ENCODE measurements around the gene ADPRM. TPM values are rescaled to one million over a fixed set of nuclear protein-coding genes. Genes with fewer than 3 reads are reported as not detected.
A peak's percentile ranks its signal among the peaks of the same experiment; 100 is the strongest.

ADPRM gene
- total RNA-seq, 1 experiment from 2014 or later: 2.9 TPM

- Histone ChIP-seq H3K4me3 (ENCODE audit: low read length) (no peak overlapping the region), H3K27ac (ENCODE audit: low read length) (no peak overlapping the region), H3K4me1 (ENCODE audit: insufficient read depth, low read length) (no peaks in the 10 kb centered on the region), H3K4me2 (ENCODE audit: low read length) (no peak overlapping the region), H3K79me2 (ENCODE audit: low read length) (no peaks in the 10 kb centered on the region), H2AFZ (ENCODE audit: low read length) (no peak overlapping the region), H3F3A (ENCODE audit: low read length, unreplicated experiment) (no peaks in the 10 kb centered on the region), H3K27me3 (ENCODE audit: low read length) (no peaks in the 10 kb centered on the region), H3K36me3 (ENCODE audit: low read depth, low read length) (no peaks in the 10 kb centered on the region), H3K9ac (ENCODE audit: low read length) (no peak overlapping the region), H3K9me3 (ENCODE audit: low read length) (no peaks in the 10 kb centered on the region), H4K20me1 (ENCODE audit: low read length) (no peaks in the 10 kb centered on the region), H3K9me2 (replicated peaks; ENCODE audit: low read length) (no peaks in the 10 kb centered on the region)
- ATAC-seq: no peak
- BruUV-seq (replicated peaks): no TSS peak
- intact Hi-C loops (cut with micrococcal nuclease): no loop called here
- no peak for DNase-seq
- ChIA-PET POLR2A (ENCODE audit: unreplicated experiment) (no interaction called here), CTCF (no interaction called here)
- TF ChIP-seq, protein P1, sequence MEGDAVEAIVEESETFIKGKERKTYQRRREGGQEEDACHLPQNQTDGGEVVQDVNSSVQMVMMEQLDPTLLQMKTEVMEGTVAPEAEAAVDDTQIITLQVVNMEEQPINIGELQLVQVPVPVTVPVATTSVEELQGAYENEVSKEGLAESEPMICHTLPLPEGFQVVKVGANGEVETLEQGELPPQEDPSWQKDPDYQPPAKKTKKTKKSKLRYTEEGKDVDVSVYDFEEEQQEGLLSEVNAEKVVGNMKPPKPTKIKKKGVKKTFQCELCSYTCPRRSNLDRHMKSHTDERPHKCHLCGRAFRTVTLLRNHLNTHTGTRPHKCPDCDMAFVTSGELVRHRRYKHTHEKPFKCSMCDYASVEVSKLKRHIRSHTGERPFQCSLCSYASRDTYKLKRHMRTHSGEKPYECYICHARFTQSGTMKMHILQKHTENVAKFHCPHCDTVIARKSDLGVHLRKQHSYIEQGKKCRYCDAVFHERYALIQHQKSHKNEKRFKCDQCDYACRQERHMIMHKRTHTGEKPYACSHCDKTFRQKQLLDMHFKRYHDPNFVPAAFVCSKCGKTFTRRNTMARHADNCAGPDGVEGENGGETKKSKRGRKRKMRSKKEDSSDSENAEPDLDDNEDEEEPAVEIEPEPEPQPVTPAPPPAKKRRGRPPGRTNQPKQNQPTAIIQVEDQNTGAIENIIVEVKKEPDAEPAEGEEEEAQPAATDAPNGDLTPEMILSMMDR (conservative IDR thresholded peaks at IDR 0.05; ENCODE audit: low read depth, low read length): no peak
- TF ChIP-seq EZH2phosphoT487 (IDR thresholded peaks at IDR 0.05; ENCODE audit: borderline replicate concordance, low read length) (no peak), EZH2 (IDR thresholded peaks at IDR 0.05; ENCODE audit: low read length, unreplicated experiment) (no peak)
Observed at GRCh38 chr17:10664571-10664970, 32.8 kb upstream of the ADPRM start.

- no peak for ATAC-seq
- Histone ChIP-seq H3F3A (ENCODE audit: low read length, unreplicated experiment) (no peaks in the 10 kb centered on the region), H4K20me1 (ENCODE audit: low read length) (no peaks in the 10 kb centered on the region), H3K9me2 (replicated peaks; ENCODE audit: low read length) (no peaks in the 10 kb centered on the region), H3K4me2 (ENCODE audit: low read length) (no peak overlapping the region), H3K36me3 (ENCODE audit: low read depth, low read length) (no peaks in the 10 kb centered on the region), H3K9me3 (ENCODE audit: low read length) (no peaks in the 10 kb centered on the region), H2AFZ (ENCODE audit: low read length) (no peak overlapping the region), H3K79me2 (ENCODE audit: low read length) (no peaks in the 10 kb centered on the region), H3K4me1 (ENCODE audit: insufficient read depth, low read length) (no peaks in the 10 kb centered on the region), H3K27ac (ENCODE audit: low read length) (no peak overlapping the region), H3K27me3 (ENCODE audit: low read length) (no peaks in the 10 kb centered on the region), H3K4me3 (ENCODE audit: low read length) (no peak overlapping the region), H3K9ac (ENCODE audit: low read length) (no peak overlapping the region)
- TF ChIP-seq, protein P1 (conservative IDR thresholded peaks at IDR 0.05; ENCODE audit: low read depth, low read length): no peak
- no peak for TF ChIP-seq EZH2phosphoT487 (IDR thresholded peaks at IDR 0.05; ENCODE audit: borderline replicate concordance, low read length)
- no peak for TF ChIP-seq EZH2 (IDR thresholded peaks at IDR 0.05; ENCODE audit: low read length, unreplicated experiment)
- POLR2A ChIA-PET (ENCODE audit: unreplicated experiment): interaction anchor here (0.6 kb wide), 1 partner anchor 36 kb away, joined by 3 read pairs; no protein-coding TSS in a partner anchor
- BruUV-seq (replicated peaks): no TSS peak
- DNase-seq: no peak
- intact Hi-C loops (cut with micrococcal nuclease): no loop called here
- CTCF ChIA-PET: no interaction called here
Observed at GRCh38 chr17:10666906-10667305, 30.5 kb upstream of the ADPRM start.

GRCh38 chr17:10668775-10669174 lies 28.6 kb upstream of the ADPRM start:
- CTCF ChIA-PET: no interaction called here
- H3K4me2 ChIP-seq (ENCODE audit: low read length): no peak overlapping the region
- BruUV-seq (replicated peaks): no TSS peak

More at GRCh38 chr17:10668775-10669174, 28.6 kb upstream of the ADPRM start:
- Histone ChIP-seq H4K20me1 (ENCODE audit: low read length) (no peaks in the 10 kb centered on the region), H3K79me2 (ENCODE audit: low read length) (no peaks in the 10 kb centered on the region), H2AFZ (ENCODE audit: low read length) (no peak overlapping the region), H3K9me3 (ENCODE audit: low read length) (no peaks in the 10 kb centered on the region), H3K4me3 (ENCODE audit: low read length) (no peak overlapping the region), H3K27ac (ENCODE audit: low read length) (no peak overlapping the region), H3K36me3 (ENCODE audit: low read depth, low read length) (no peaks in the 10 kb centered on the region), H3K27me3 (ENCODE audit: low read length) (no peaks in the 10 kb centered on the region), H3F3A (ENCODE audit: low read length, unreplicated experiment) (no peaks in the 10 kb centered on the region), H3K4me1 (ENCODE audit: insufficient read depth, low read length) (no peaks in the 10 kb centered on the region), H3K9ac (ENCODE audit: low read length) (no peak overlapping the region), H3K9me2 (replicated peaks; ENCODE audit: low read length) (no peaks in the 10 kb centered on the region)
- ATAC-seq (no peak), DNase-seq (peak; percentile 6)
- intact Hi-C loops (cut with micrococcal nuclease): no loop called here
- TF ChIP-seq EZH2phosphoT487 (IDR thresholded peaks at IDR 0.05; ENCODE audit: borderline replicate concordance, low read length): no peak
- no peak for TF ChIP-seq EZH2 (IDR thresholded peaks at IDR 0.05; ENCODE audit: low read length, unreplicated experiment)
- TF ChIP-seq, protein P1 (conservative IDR thresholded peaks at IDR 0.05; ENCODE audit: low read depth, low read length): no peak
- POLR2A ChIA-PET (ENCODE audit: unreplicated experiment): no interaction called here

All from PC-3 (cell line).